SK-N-MC (cell line): ENCODE data around the gene AMBP.

ENCODE experiments used
- EZH2 ChIP-seq: fragments of 200-600 bp; sonication (generic); IDR thresholded peaks from one replicate; pipeline ENCODE4 v1.6.1; 2017; ENCODE audit warnings: antibody characterized with exemption
- FOXP2 ChIP-seq: optimal IDR thresholded peaks from 2 replicates; pipeline ENCODE3; 2011; ENCODE audit warnings: mild to moderate bottlenecking, moderate library complexity; ENCODE audit not compliant: insufficient read depth; ENCODE audit errors: extremely low read length, control extremely low read depth
- POLR2AphosphoS5 ChIP-seq: IDR thresholded peaks from 2 replicates; pipeline ENCODE4 v1.6.1; 2012; ENCODE audit warnings: mild to moderate bottlenecking, low read depth, low read length, borderline replicate concordance

DNA sequence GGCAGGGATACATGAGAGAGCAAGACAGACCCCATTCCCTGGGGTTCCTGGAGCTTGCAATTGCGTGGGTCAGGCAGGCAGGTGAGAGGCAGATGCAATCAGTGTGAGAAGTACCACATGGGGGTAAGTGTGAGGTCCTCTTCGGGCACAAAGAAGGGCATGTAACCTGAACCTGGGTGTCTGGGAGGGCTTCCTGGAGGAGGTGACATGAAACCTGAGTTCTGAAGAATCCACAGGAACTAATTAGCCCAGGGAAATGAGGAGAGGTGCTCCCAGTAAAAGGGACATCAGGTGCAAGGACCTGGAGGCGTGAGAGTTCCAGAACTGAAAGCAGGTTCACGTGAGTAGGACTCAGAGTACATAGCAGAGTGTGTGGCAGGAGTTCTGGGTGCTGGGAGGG is 2.5 kb downstream of the AMBP start:
- no peak for TF ChIP-seq POLR2AphosphoS5
- no peak for TF ChIP-seq EZH2
- TF ChIP-seq FOXP2: no peak
